Measurements from ENCODE around the gene RETSAT.

RETSAT gene

GRCh38 chr2:85394261-85394681 is 39.9 kb upstream of the RETSAT start:
- TF ChIP-seq EZH2phosphoT487 (IDR thresholded peaks at IDR 0.05; ENCODE audit: low read depth) (no peak), CTCF (IDR thresholded peaks at IDR 0.05; ENCODE audit: low read depth, low read length) (no peak)
- no peak overlapping the region for H2AFZ ChIP-seq (ENCODE audit: low read depth, low read length)
- H3K9me3 ChIP-seq (ENCODE audit: insufficient read depth, low read length): no peaks in the 10 kb centered on the region
- H4K20me1 ChIP-seq (ENCODE audit: insufficient read depth, low read length): no peaks in the 10 kb centered on the region
- H3K27ac ChIP-seq (ENCODE audit: low read length): no peak overlapping the region
- peaks cover 25% of the 10 kb centered on the region for H3K4me1 ChIP-seq (ENCODE audit: low read length)
- H3K4me3 ChIP-seq (ENCODE audit: low read length): no peak overlapping the region
- H3K4me2 ChIP-seq (ENCODE audit: low read length): no peak overlapping the region
- H3K36me3 ChIP-seq (replicated peaks; ENCODE audit: low read depth, low read length): no peaks in the 10 kb centered on the region
- no peak overlapping the region for H3K9ac ChIP-seq (ENCODE audit: low read length)
- no peaks in the 10 kb centered on the region for H3K27me3 ChIP-seq (ENCODE audit: low read depth, low read length)
- no peaks in the 10 kb centered on the region for H3K79me2 ChIP-seq (ENCODE audit: low read length)

- no peaks in the 10 kb centered on the region for H3K27me3 ChIP-seq (ENCODE audit: low read depth, low read length)
- H3K9me3 ChIP-seq (ENCODE audit: insufficient read depth, low read length): no peaks in the 10 kb centered on the region
- no peak overlapping the region for H2AFZ ChIP-seq (ENCODE audit: low read depth, low read length)
- H3K27ac ChIP-seq (ENCODE audit: low read length): no peak overlapping the region
- H3K9ac ChIP-seq (ENCODE audit: low read length): no peak overlapping the region
- no peaks in the 10 kb centered on the region for H4K20me1 ChIP-seq (ENCODE audit: insufficient read depth, low read length)
- TF ChIP-seq CTCF (IDR thresholded peaks at IDR 0.05; ENCODE audit: low read depth, low read length) (no peak), EZH2phosphoT487 (IDR thresholded peaks at IDR 0.05; ENCODE audit: low read depth) (no peak)
- H3K4me3 ChIP-seq (ENCODE audit: low read length): no peak overlapping the region
- H3K4me1 ChIP-seq (ENCODE audit: low read length): peaks cover 25% of the 10 kb centered on the region
- no peaks in the 10 kb centered on the region for H3K36me3 ChIP-seq (replicated peaks; ENCODE audit: low read depth, low read length)
- no peak overlapping the region for H3K4me2 ChIP-seq (ENCODE audit: low read length)
- no peaks in the 10 kb centered on the region for H3K79me2 ChIP-seq (ENCODE audit: low read length)
These were observed 39.5 kb upstream of the RETSAT start for GRCh38 chr2:85393836-85394235.

DNA sequence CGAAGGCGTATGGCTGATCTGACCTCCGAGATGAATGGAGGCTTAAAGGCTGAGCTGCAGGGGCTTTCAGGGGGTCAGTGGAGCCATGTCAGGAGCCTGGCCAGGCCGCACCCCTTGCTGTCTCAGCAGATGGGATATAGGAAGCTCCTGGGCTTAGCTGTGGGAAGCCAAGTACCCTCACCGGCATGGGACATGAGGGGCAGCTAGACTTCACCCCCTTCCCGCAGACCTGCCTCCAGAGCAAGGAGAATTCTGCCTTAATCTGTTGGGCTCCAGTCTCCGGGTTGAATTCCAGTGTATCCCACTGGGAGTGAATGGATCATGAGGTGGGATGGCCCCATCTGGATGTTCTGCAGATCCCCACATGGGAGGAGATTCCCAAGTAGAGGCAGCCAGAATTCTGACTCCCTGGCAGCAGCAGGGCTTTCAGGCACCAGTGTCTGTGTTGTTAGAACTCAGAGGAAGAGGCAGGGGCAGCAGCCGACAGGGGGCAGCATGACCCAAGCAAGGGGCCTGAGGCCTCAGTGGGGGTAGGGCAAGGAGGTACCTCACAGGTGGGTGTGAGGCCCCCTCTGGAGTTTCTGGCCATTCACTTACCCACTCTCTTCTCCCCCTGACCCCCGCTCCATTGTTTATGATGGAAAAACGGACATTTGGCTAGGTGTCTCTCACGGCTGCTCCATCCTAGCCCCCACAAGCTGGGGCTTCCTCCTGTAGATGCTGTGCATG is 36.8 kb upstream of the RETSAT start:
- H3K27ac ChIP-seq (ENCODE audit: low read length): no peak overlapping the region
- H3K36me3 ChIP-seq (replicated peaks; ENCODE audit: low read depth, low read length): peaks cover 2% of the 10 kb centered on the region
- H3K4me2 ChIP-seq (ENCODE audit: low read length): no peak overlapping the region
- H3K4me1 ChIP-seq (ENCODE audit: low read length): peaks cover 20% of the 10 kb centered on the region
- no peak overlapping the region for H3K4me3 ChIP-seq (ENCODE audit: low read length)
- H2AFZ ChIP-seq (ENCODE audit: low read depth, low read length): no peak overlapping the region
- no peaks in the 10 kb centered on the region for H3K27me3 ChIP-seq (ENCODE audit: low read depth, low read length)
- no peaks in the 10 kb centered on the region for H3K9me3 ChIP-seq (ENCODE audit: insufficient read depth, low read length)
- TF ChIP-seq CTCF (IDR thresholded peaks at IDR 0.05; ENCODE audit: low read depth, low read length): peak; percentile 95
- TF ChIP-seq EZH2phosphoT487 (IDR thresholded peaks at IDR 0.05; ENCODE audit: low read depth): no peak
- H3K79me2 ChIP-seq (ENCODE audit: low read length): no peaks in the 10 kb centered on the region
- H3K9ac ChIP-seq (ENCODE audit: low read length): no peak overlapping the region
- no peaks in the 10 kb centered on the region for H4K20me1 ChIP-seq (ENCODE audit: insufficient read depth, low read length)

DNA sequence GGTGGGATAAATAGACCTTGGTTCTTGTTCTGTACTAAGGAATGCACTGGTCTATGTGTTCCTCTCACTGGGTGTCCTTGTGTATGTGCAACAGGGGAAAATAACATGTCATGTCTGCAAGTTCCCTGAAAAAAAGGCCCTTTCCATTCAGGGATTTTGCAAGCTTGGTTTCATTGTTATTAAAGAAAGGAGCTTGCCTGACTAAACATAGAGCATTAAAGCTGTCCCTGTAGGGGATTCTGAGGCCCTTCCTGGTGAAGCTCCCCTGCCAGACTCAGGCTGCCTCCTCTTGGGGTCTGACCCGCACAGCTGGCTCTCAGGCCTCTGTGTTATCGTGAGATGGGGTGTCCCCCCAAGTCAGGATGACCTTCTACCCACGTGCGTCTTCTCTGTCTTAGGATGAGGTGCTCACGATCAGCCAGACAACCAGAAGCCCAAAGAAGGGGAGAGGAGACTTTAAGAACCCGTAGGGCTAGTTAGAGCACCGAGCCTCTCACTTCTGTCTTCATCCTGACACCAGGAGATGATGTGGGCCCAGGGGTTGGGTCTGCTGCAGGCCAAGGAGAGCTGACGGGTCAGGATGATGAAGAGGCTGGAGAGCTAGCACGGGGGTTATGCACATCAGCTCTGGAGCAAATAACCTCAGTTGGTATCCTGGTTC is 34.7 kb upstream of the RETSAT start:
- Histone ChIP-seq H2AFZ (ENCODE audit: low read depth, low read length) (no peak overlapping the region), H4K20me1 (ENCODE audit: insufficient read depth, low read length) (no peaks in the 10 kb centered on the region), H3K4me2 (ENCODE audit: low read length) (no peak overlapping the region), H3K36me3 (replicated peaks; ENCODE audit: low read depth, low read length) (peaks cover 2% of the 10 kb centered on the region), H3K4me1 (ENCODE audit: low read length) (peaks cover 20% of the 10 kb centered on the region), H3K9me3 (ENCODE audit: insufficient read depth, low read length) (no peaks in the 10 kb centered on the region), H3K9ac (ENCODE audit: low read length) (no peak overlapping the region), H3K79me2 (ENCODE audit: low read length) (no peaks in the 10 kb centered on the region), H3K27me3 (ENCODE audit: low read depth, low read length) (no peaks in the 10 kb centered on the region), H3K4me3 (ENCODE audit: low read length) (no peak overlapping the region), H3K27ac (ENCODE audit: low read length) (no peak overlapping the region)
- no peak for TF ChIP-seq EZH2phosphoT487 (IDR thresholded peaks at IDR 0.05; ENCODE audit: low read depth)
- TF ChIP-seq CTCF (IDR thresholded peaks at IDR 0.05; ENCODE audit: low read depth, low read length): no peak

All from OCI-LY3 (cell line).